K562 (cell line): ENCODE measurements around the gene FASTK. TPM values are rescaled to one million over a fixed set of nuclear protein-coding genes. Genes with fewer than 3 reads are reported as not detected.
A peak's percentile ranks its signal among the peaks of the same experiment; 100 is the strongest.

ENCODE experiments used
- ATAC-seq: fragments of 200-7000 bp; cut with Tn5 transposase; 3 replicates; pipeline ENCODE4 v1.9.1; 2020; ENCODE audit warnings: moderate library complexity
- BruUV-seq: library from RNA; stranded (reverse); fragments of 400-500 nt; replicated peaks from 2 replicates; lab custom pipeline; 2021; lab: Mats Ljungman, UMichigan
- CTCF ChIA-PET: fragments of 300-600 bp; formaldehyde crosslinking; extraction: SDS; loops from one replicate; lab custom pipeline; 2021; ENCODE audit warnings: low intra/inter-chr PET ratio; lab: Yijun Ruan, JAX
- POLR2A ChIA-PET: fragments of 300-600, 350-650 bp; sonication (Branson Sonifier 250); formaldehyde crosslinking; extraction: SDS; loops from one replicate; lab custom pipeline; 2021; ENCODE audit warnings: antibody characterized with exemption, inconsistent platforms; lab: Yijun Ruan, JAX
- DNase-seq, 4 experiments: peaks; one replicate each; pipeline versions ENCODE4 v3.0.0 to v3.0.0-alpha.2; 2011 to 2018; ENCODE audit warnings: low spot score in 3 of 4, mixed read lengths in 3 of 4; ENCODE audit errors: extremely low read depth in 1 of 4
- FAIRE-seq: peaks from 2 replicates; lab custom pipeline; 2011; peaks lifted over from hg19 to GRCh38; lab: Jason Lieb, UNC
- H2AFZ ChIP-seq: 2 replicates; pipeline ENCODE4 v1.6.0; 2011; ENCODE audit warnings: low read depth, low read length, control low read depth, inconsistent platforms
- H3K27ac ChIP-seq: fragments of 200-600 bp; 3 replicates; pipeline ENCODE4 v1.8.0; 2011; ENCODE audit warnings: low read depth, mild to moderate bottlenecking, control low read depth, inconsistent platforms, low read length, moderate library complexity, mixed read lengths; ENCODE audit errors: extremely low read depth
- H3K27me3 ChIP-seq, 2 experiments: fragments of 300-600 bp in 1 of 2; 2 replicates in 1 of 2; 3 replicates in 1 of 2; pipeline versions ENCODE4 v1.6.0 to v1.8.0; 2011; ENCODE audit warnings: inconsistent platforms in 2 of 2, low read length in 2 of 2, mild to moderate bottlenecking in 1 of 2, mixed read lengths in 1 of 2, moderate library complexity in 1 of 2; ENCODE audit not compliant: control insufficient read depth in 2 of 2, insufficient read depth in 2 of 2
- H3K36me3 ChIP-seq: fragments of 300-600 bp; 3 replicates; pipeline ENCODE4 v1.8.0; 2011; ENCODE audit warnings: mild to moderate bottlenecking, low read length, inconsistent platforms; ENCODE audit not compliant: control insufficient read depth, insufficient read depth
- H3K4me1 ChIP-seq, 2 experiments: fragments of 200-600 bp in 1 of 2; replicated peaks in 1 of 2; 2 replicates in 1 of 2; 3 replicates in 1 of 2; pipeline versions ENCODE4 v1.5.1 to v1.8.0; 2011; ENCODE audit warnings: inconsistent platforms in 2 of 2, low read length in 2 of 2, mild to moderate bottlenecking in 1 of 2, mixed read lengths in 1 of 2, moderate library complexity in 1 of 2; ENCODE audit not compliant: control insufficient read depth in 2 of 2, insufficient read depth in 2 of 2
- H3K4me2 ChIP-seq: 2 replicates; pipeline ENCODE4 v1.6.1; 2011; ENCODE audit warnings: low read length, control low read depth, inconsistent platforms, mixed read lengths; ENCODE audit not compliant: insufficient read depth
- H3K4me3 ChIP-seq: fragments of 200-600 bp; sonication (generic), shearing (Covaris generic); 2 replicates; pipeline ENCODE4 v1.5.1; 2016; ENCODE audit warnings: control low read depth, inconsistent platforms
- H3K79me2 ChIP-seq: fragments of 200-600 bp; 3 replicates; pipeline ENCODE4 v1.8.0; 2011; ENCODE audit warnings: low read length, inconsistent platforms; ENCODE audit not compliant: control insufficient read depth, insufficient read depth
- H3K9ac ChIP-seq, 2 experiments: 2 replicates each; pipeline versions ENCODE4 v1.6.0 to v1.6.1; 2011; ENCODE audit warnings: low read depth in 2 of 2, low read length in 2 of 2, control low read depth in 1 of 2, inconsistent platforms in 1 of 2, mild to moderate bottlenecking in 1 of 2, mixed read lengths in 1 of 2; ENCODE audit not compliant: insufficient read depth in 1 of 2
- H3K9me1 ChIP-seq: one replicate; pipeline ENCODE4 v1.6.0; 2011; ENCODE audit warnings: inconsistent platforms, mild to moderate bottlenecking, low read length, moderate library complexity; ENCODE audit not compliant: control insufficient read depth, insufficient read depth
- H3K9me3 ChIP-seq: replicated peaks from 2 replicates; pipeline ENCODE4 v1.5.1; 2011; ENCODE audit warnings: low read depth, low read length, inconsistent platforms; ENCODE audit not compliant: control insufficient read depth, insufficient read depth
- H4K20me1 ChIP-seq: replicated peaks from 2 replicates; pipeline ENCODE4 v1.6.1; 2011; ENCODE audit warnings: low read length, inconsistent platforms, mixed read lengths; ENCODE audit not compliant: control insufficient read depth, insufficient read depth
- MEF2D ChIP-seq: conservative IDR thresholded peaks from 2 replicates; pipeline ENCODE4 v1.6.1; 2016; ENCODE audit warnings: low read depth, missing genetic modification characterization, missing compliant biosample characterization
- MIER1 ChIP-seq: fragments of 450-650 bp; IDR thresholded peaks from 2 replicates; pipeline ENCODE4 v1.6.1; 2016; ENCODE audit warnings: antibody characterized with exemption, mild to moderate bottlenecking, low read depth
- NCOA2 ChIP-seq, 2 experiments: fragments of 450-650 bp; IDR thresholded peaks; 2 replicates each; pipeline ENCODE4 v1.6.1; 2018; ENCODE audit warnings: mild to moderate bottlenecking in 2 of 2, moderate library complexity in 1 of 2; ENCODE audit not compliant: partially characterized antibody in 2 of 2
- POLR2G ChIP-seq: fragments of 200-400 bp; formaldehyde crosslinking; IDR thresholded peaks from 2 replicates; pipeline ENCODE4 v1.6.1; 2017; ENCODE audit warnings: low read depth, mild to moderate bottlenecking, antibody characterized with exemption, low read length, moderate library complexity
- WGBS: fragments of 100-300 bp; shearing (Covaris generic); methylation state at CpG from one replicate; pipeline ENCODE4 v1.1.6; 2016; ENCODE audit warnings: low coverage, mixed read lengths; ENCODE audit not compliant: insufficient coverage; ENCODE audit errors: missing lambda C conversion rate; 5-methylcytosine and 5-hydroxymethylcytosine counted together
- in situ Hi-C: fragments of 300-500 bp; cut with MboI; formaldehyde crosslinking; loops from 4 replicates; pipeline ENCODE4 v1.15.0; 2018; ENCODE audit warnings: inconsistent platforms, mixed read lengths
- intact Hi-C: fragments of 100-400 bp; cut with micrococcal nuclease; formaldehyde crosslinking; loops from 2 replicates; pipeline ENCODE4 v1.14.2; 2022
- polyA plus RNA-seq, 8 experiments: library from polyadenylated mRNA; depleted of rRNA in 4 of 8; stranded (reverse) in 5 of 8; unstranded in 3 of 8; fragments of >200 nt; fragmentation: Nextera tagmentation in 2 of 8; fragmentation: Illumina TruSeq in 1 of 8; extraction: Ambion mirVana in 2 of 8; extraction: Trizol in 1 of 8; gene quantifications; 2 replicates each; pipeline versions ENCODE4 v1.2.1 to v1.2.3, GENCODE V29; 2011 to 2014; ENCODE audit warnings: inconsistent platforms in 1 of 8, missing spikeins in 1 of 8
- total RNA-seq, 7 experiments: library from RNA; depleted of rRNA in 6 of 7; stranded (reverse); fragments of >200 nt in 6 of 7; fragmentation: Illumina TruSeq in 2 of 7; extraction: Trizol in 2 of 7; gene quantifications; 2 replicates each; pipeline versions ENCODE4 v1.2.1 to v1.2.3, GENCODE V29; 2011 to 2021; ENCODE audit warnings: low replicate concordance in 1 of 7
- TF ChIP-seq, protein P1 (sequence below), 2 experiments: fragments of 450-650 bp; IDR thresholded peaks; 2 replicates each; pipeline ENCODE4 v1.6.1; 2016; ENCODE audit warnings: mild to moderate bottlenecking in 2 of 2, borderline replicate concordance in 1 of 2, low read depth in 1 of 2, moderate library complexity in 1 of 2
- TF ChIP-seq, protein P2 (sequence below): fragments of 450-650 bp; IDR thresholded peaks from 2 replicates; pipeline ENCODE4 v1.6.1; 2018; ENCODE audit not compliant: partially characterized antibody

The FASTK gene
- total and polyA plus RNA-seq, 9 of the 15 experiments (the other 6 are each of a cell fraction or from before 2014, with no cell fraction given) = 0.51 to 150 (median 48.2) TPM

DNA sequence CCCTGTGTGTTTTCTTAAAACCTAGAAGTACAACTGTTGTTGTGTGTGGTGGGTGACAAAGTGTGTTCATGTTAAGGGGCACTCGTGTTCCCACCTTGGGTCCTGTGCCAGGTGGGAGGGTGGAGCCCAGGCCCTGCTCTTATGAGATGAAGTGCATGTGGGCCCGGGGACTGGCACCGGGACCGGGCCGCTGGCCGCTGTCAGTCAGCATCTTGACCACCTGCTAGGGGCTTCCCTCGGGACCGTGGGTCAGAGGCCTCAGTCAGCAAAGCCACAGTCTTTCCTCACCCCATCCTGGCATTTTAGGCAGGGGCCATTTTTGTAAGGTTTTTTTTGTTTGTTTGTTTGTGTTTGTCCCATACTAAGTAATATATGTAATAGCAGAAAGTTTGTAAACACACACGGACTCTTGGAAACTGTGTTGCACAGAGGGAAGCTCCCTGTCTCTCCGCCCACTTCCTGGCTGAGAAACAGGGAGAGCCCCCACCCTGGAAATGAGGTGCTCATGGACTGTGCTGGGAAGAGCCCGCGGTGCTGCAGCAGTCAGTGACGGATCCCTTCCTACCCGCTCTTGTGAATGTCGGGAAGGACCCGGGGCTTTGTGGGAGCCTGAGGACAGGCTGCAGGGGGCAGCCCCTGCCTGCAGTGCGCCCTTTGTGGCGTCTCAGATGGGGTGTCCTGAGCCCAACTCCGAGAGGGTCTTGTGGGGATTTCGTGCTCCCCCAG is 19.0 kb upstream of the FASTK start:
- intact Hi-C loops (loop anchor here (10.0 kb wide), 1 partner anchor 315 kb away; no protein-coding TSS in a partner anchor), in situ Hi-C loops (no loop called here)
- 89% methylated on average over 20 of the region's 20 CpGs for WGBS
- peak overlapping the region in 1 of 2 experiments; percentile 79; a peak in 2 of 4 replicates for H3K9ac ChIP-seq
- H3K27ac ChIP-seq = no peak overlapping the region
- FAIRE-seq (no peak), ATAC-seq (no peak)
- peaks cover 0 to 33% of the 10 kb centered on the region in 2 experiments; a peak in 3 of 5 replicates for H3K4me1 ChIP-seq
- no TSS peak for BruUV-seq
- H3K79me2 ChIP-seq = peaks cover 96% of the 10 kb centered on the region
- peaks cover 73% of the 10 kb centered on the region for H3K36me3 ChIP-seq
- no peaks in the 10 kb centered on the region for H3K27me3 ChIP-seq
- no peak overlapping the region for H2AFZ ChIP-seq
- TF ChIP-seq POLR2G = peak; percentile 51
- no peak for TF ChIP-seq MIER1
- no peak for TF ChIP-seq MEF2D
- no peak for TF ChIP-seq NCOA2 (IDR thresholded peaks at IDR 0.05; ENCODE audit: partially characterized antibody in 2 of 2)
- TF ChIP-seq, protein P1, sequence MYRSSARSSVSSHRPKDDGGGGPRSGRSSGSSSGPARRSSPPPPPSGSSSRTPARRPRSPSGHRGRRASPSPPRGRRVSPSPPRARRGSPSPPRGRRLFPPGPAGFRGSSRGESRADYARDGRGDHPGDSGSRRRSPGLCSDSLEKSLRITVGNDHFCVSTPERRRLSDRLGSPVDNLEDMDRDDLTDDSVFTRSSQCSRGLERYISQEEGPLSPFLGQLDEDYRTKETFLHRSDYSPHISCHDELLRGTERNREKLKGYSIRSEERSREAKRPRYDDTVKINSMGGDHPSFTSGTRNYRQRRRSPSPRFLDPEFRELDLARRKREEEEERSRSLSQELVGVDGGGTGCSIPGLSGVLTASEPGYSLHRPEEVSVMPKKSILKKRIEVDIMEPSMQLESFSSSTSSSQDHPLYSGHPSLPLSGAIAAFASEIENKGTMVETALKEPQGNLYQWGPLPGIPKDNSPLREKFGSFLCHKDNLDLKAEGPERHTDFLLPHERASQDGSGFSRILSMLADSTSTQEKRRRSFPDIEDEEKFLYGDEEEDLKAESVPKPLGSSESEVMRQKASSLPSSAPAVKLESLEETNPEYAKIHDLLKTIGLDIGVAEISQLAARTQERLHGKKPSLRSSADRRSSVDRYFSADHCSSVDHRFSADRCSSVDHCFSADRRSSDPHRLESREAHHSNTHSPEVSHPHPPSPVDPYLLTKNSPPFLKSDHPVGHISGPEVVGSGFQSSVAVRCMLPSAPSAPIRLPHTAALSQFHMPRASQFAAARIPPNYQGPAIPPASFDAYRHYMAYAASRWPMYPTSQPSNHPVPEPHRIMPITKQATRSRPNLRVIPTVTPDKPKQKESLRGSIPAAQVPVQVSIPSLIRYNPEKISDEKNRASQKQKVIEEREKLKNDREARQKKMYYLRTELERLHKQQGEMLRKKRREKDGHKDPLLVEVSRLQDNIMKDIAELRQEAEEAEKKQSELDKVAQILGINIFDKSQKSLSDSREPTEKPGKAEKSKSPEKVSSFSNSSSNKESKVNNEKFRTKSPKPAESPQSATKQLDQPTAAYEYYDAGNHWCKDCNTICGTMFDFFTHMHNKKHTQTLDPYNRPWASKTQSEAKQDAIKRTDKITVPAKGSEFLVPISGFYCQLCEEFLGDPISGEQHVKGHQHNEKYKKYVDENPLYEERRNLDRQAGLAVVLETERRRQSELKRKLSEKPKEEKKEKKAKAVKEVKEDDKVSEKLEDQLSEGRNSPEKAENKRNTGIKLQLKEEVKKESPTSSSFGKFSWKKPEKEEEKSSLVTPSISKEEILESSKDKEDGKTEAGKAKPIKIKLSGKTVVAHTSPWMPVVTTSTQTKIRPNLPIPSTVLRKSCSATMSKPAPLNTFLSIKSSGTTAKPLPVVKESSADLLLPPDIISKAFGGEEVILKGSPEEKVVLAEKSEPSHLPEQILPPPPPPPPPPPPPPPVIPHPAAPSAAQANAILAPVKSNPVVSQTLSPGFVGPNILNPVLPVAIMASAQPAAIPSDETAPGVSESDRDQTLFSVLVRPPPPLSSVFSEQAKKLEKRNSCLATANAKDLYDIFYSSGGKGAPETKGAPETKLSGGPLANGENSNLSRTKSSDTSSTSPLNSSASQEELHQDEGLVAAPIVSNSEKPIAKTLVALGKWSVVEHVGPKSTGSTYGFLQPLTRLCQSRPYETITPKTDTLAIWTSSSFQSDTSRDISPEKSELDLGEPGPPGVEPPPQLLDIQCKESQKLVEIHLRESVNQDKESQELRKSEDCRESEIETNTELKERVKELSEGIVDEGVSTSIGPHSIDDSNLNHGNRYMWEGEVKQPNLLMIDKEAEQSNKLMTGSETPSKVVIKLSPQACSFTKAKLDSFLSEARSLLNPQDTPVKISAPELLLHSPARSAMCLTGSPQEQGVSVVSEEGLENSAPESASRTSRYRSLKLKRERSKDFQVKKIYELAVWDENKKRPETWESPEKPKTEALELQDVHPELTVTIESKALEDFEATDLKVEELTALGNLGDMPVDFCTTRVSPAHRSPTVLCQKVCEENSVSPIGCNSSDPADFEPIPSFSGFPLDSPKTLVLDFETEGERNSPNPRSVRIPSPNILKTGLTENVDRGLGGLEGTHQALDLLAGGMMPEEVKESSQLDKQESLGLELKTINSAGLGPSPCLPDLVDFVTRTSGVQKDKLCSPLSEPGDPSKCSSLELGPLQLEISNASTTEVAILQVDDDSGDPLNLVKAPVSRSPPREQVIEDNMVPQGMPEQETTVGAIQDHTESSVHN (IDR thresholded peaks at IDR 0.05; ENCODE audit: borderline replicate concordance in 1 of 2, low read depth in 1 of 2) = no peak
- TF ChIP-seq, protein P2, sequence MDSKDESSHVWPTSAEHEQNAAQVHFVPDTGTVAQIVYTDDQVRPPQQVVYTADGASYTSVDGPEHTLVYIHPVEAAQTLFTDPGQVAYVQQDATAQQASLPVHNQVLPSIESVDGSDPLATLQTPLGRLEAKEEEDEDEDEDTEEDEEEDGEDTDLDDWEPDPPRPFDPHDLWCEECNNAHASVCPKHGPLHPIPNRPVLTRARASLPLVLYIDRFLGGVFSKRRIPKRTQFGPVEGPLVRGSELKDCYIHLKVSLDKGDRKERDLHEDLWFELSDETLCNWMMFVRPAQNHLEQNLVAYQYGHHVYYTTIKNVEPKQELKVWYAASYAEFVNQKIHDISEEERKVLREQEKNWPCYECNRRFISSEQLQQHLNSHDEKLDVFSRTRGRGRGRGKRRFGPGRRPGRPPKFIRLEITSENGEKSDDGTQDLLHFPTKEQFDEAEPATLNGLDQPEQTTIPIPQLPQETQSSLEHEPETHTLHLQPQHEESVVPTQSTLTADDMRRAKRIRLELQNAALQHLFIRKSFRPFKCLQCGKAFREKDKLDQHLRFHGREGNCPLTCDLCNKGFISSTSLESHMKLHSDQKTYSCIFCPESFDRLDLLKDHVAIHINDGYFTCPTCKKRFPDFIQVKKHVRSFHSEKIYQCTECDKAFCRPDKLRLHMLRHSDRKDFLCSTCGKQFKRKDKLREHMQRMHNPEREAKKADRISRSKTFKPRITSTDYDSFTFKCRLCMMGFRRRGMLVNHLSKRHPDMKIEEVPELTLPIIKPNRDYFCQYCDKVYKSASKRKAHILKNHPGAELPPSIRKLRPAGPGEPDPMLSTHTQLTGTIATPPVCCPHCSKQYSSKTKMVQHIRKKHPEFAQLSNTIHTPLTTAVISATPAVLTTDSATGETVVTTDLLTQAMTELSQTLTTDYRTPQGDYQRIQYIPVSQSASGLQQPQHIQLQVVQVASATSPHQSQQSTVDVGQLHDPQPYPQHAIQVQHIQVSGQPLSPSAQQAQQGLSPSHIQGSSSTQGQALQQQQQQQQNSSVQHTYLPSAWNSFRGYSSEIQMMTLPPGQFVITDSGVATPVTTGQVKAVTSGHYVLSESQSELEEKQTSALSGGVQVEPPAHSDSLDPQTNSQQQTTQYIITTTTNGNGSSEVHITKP = peak; percentile 72
- TF ChIP-seq, all 486 proteins: peak for 2
- no peak overlapping the region for H3K4me2 ChIP-seq
- peaks cover 52% of the 10 kb centered on the region for H4K20me1 ChIP-seq
- H3K4me3 ChIP-seq = no peak overlapping the region
- ChIA-PET CTCF (no interaction called here), POLR2A (no interaction called here)
- DNase-seq = peak in 1 of 4 experiments; percentile 38
- peaks cover 5% of the 10 kb centered on the region for H3K9me1 ChIP-seq
- no peaks in the 10 kb centered on the region for H3K9me3 ChIP-seq
